Measurements from ENCODE around the gene PPP1R2B. TPM values are rescaled to one million over a fixed set of nuclear protein-coding genes. Genes with fewer than 3 reads are reported as not detected.

The PPP1R2B gene
- polyA plus RNA-seq, 3 donors = 0.08 TPM; not detected in 2

- Mint-ChIP-seq H3K27me3 (ENCODE audit: low read depth in 3 of 3) (peaks cover 2 to 5% (median 4%) of the 10 kb centered on the region in 3 donors), H3K27ac (no peak overlapping the region), H3K36me3 (no peaks in the 10 kb centered on the region), H3K4me3 (no peak overlapping the region), H3K4me1 (peaks cover 1% of the 10 kb centered on the region), H3K9me3 (peaks cover 0 to 6% (median 0%) of the 10 kb centered on the region in 7 donors)
- no peaks in the 10 kb centered on the region for H3K4me1 ChIP-seq (ENCODE audit: control insufficient read depth in 1 of 2, insufficient read depth in 2 of 2, low read length in 2 of 2)
- H2AFZ ChIP-seq (ENCODE audit: insufficient read depth, low read depth, low read length, poor library complexity, severe bottlenecking) = no peak overlapping the region
- no peak overlapping the region for H3K4me3 ChIP-seq (replicated peaks in 1 of 3; ENCODE audit: low read depth in 2 of 3, low read length in 3 of 3)
- no peaks in the 10 kb centered on the region for H3K36me3 ChIP-seq (replicated peaks in 1 of 2; ENCODE audit: control insufficient read depth in 1 of 2, insufficient read depth in 2 of 2, low read length in 2 of 2)
- TF ChIP-seq CTCF (IDR thresholded peaks at IDR 0.05) = no peak
- no peaks in the 10 kb centered on the region for H3K27me3 ChIP-seq (ENCODE audit: control insufficient read depth in 2 of 2, insufficient read depth in 2 of 2, low read length in 2 of 2)
- no peak overlapping the region for H3K27ac ChIP-seq (ENCODE audit: low read depth in 1 of 2, low read length in 2 of 2)
- intact Hi-C loops (cut with micrococcal nuclease) = no loop called here
- H3K9me3 ChIP-seq (replicated peaks in 1 of 2; ENCODE audit: control insufficient read depth in 1 of 2, insufficient read depth in 1 of 2, low read length in 2 of 2) = no peaks in the 10 kb centered on the region
- no peak overlapping the region for H3K9ac ChIP-seq (ENCODE audit: insufficient read depth, low read length, poor library complexity, severe bottlenecking)
- no peak overlapping the region for H3K4me2 ChIP-seq (replicated peaks; ENCODE audit: extremely low read depth, low read length, poor library complexity, severe bottlenecking)
- WGBS (ENCODE audit: insufficient coverage) = 92% methylated on average over 2 of the region's 3 CpGs
- no peaks in the 10 kb centered on the region for H4K20me1 ChIP-seq (ENCODE audit: insufficient read depth, low read length)
- no peak for DNase-seq
- no peaks in the 10 kb centered on the region for H3K79me2 ChIP-seq (ENCODE audit: insufficient read depth, low read length)
Measured at GRCh38 chr5:156825688-156826087, 24.4 kb upstream of the PPP1R2B start.

GRCh38 chr5:156826150-156826549, 23.9 kb upstream of the PPP1R2B start:
- Mint-ChIP-seq H3K9me3 (peaks cover 0 to 6% (median 0%) of the 10 kb centered on the region in 7 donors), H3K27ac (peak overlapping the region in 1 of 7 donors; percentile 34)
- intact Hi-C loops (cut with micrococcal nuclease) = no loop called here

More at GRCh38 chr5:156826150-156826549, 23.9 kb upstream of the PPP1R2B start:
- no peak overlapping the region for H3K27ac ChIP-seq (ENCODE audit: low read depth in 1 of 2, low read length in 2 of 2)
- H3K9ac ChIP-seq (ENCODE audit: insufficient read depth, low read length, poor library complexity, severe bottlenecking) = no peak overlapping the region
- no peaks in the 10 kb centered on the region for H3K36me3 ChIP-seq (replicated peaks in 1 of 2; ENCODE audit: control insufficient read depth in 1 of 2, insufficient read depth in 2 of 2, low read length in 2 of 2)
- no peaks in the 10 kb centered on the region for H3K79me2 ChIP-seq (ENCODE audit: insufficient read depth, low read length)
- H4K20me1 ChIP-seq (ENCODE audit: insufficient read depth, low read length) = no peaks in the 10 kb centered on the region
- no peak for TF ChIP-seq CTCF (IDR thresholded peaks at IDR 0.05)
- no peak overlapping the region for H2AFZ ChIP-seq (ENCODE audit: insufficient read depth, low read depth, low read length, poor library complexity, severe bottlenecking)
- H3K4me2 ChIP-seq (replicated peaks; ENCODE audit: extremely low read depth, low read length, poor library complexity, severe bottlenecking) = no peak overlapping the region
- peaks cover 2 to 5% (median 4%) of the 10 kb centered on the region in 3 donors for H3K27me3 Mint-ChIP-seq (ENCODE audit: low read depth in 3 of 3)
- no peaks in the 10 kb centered on the region for H3K36me3 Mint-ChIP-seq
- H3K4me1 Mint-ChIP-seq = peaks cover 1% of the 10 kb centered on the region
- peak in 1 of 3 donors; percentile 4 for DNase-seq
- 58% methylated on average over 2 of the region's 4 CpGs for WGBS (ENCODE audit: insufficient coverage)
- no peaks in the 10 kb centered on the region for H3K9me3 ChIP-seq (replicated peaks in 1 of 2; ENCODE audit: control insufficient read depth in 1 of 2, insufficient read depth in 1 of 2, low read length in 2 of 2)
- no peaks in the 10 kb centered on the region for H3K4me1 ChIP-seq (ENCODE audit: control insufficient read depth in 1 of 2, insufficient read depth in 2 of 2, low read length in 2 of 2)
- H3K4me3 ChIP-seq (replicated peaks in 1 of 3; ENCODE audit: low read depth in 2 of 3, low read length in 3 of 3) = no peak overlapping the region
- H3K27me3 ChIP-seq (ENCODE audit: control insufficient read depth in 2 of 2, insufficient read depth in 2 of 2, low read length in 2 of 2) = no peaks in the 10 kb centered on the region
- no peak overlapping the region for H3K4me3 Mint-ChIP-seq

Measured in CD14-positive monocyte (primary cell).